ENCODE data around the gene GGT7. TPM values are rescaled to one million over a fixed set of nuclear protein-coding genes. Genes with fewer than 3 reads are reported as not detected.

The GGT7 gene
- total RNA-seq, 1 donor from 2014 or later, result 2.6 TPM

GRCh38 chr20:34798328-34798727 is 74.3 kb downstream of the GGT7 start:
- H3K9ac ChIP-seq (ENCODE audit: low read depth in 1 of 3, low read length in 3 of 3), result no peak overlapping the region
- H3K9me3 ChIP-seq (ENCODE audit: control insufficient read depth in 3 of 3, low read length in 3 of 3), result no peaks in the 10 kb centered on the region
- peaks cover 0 to 11% (median 4%) of the 10 kb centered on the region in 3 donors for H3K4me1 ChIP-seq (ENCODE audit: control insufficient read depth in 3 of 3, insufficient read depth in 3 of 3, low read length in 3 of 3)
- no peak overlapping the region for H3K27ac ChIP-seq (ENCODE audit: low read depth, low read length)
- H3K36me3 ChIP-seq (ENCODE audit: control insufficient read depth in 3 of 3, insufficient read depth in 3 of 3, low read length in 3 of 3), result no peaks in the 10 kb centered on the region
- no peak overlapping the region for H3K4me3 ChIP-seq (ENCODE audit: low read length in 3 of 3)
- no peaks in the 10 kb centered on the region for H3K27me3 ChIP-seq (ENCODE audit: control insufficient read depth in 3 of 3, insufficient read depth in 3 of 3, low read length in 3 of 3)

- no peaks in the 10 kb centered on the region for H3K36me3 ChIP-seq (ENCODE audit: control insufficient read depth in 3 of 3, insufficient read depth in 3 of 3, low read length in 3 of 3)
- no peak overlapping the region for H3K4me3 ChIP-seq (ENCODE audit: low read length in 3 of 3)
- no peaks in the 10 kb centered on the region for H3K27me3 ChIP-seq (ENCODE audit: control insufficient read depth in 3 of 3, insufficient read depth in 3 of 3, low read length in 3 of 3)
- H3K9ac ChIP-seq (ENCODE audit: low read depth in 1 of 3, low read length in 3 of 3), result no peak overlapping the region
- H3K27ac ChIP-seq (ENCODE audit: low read depth, low read length), result no peak overlapping the region
- no peaks in the 10 kb centered on the region for H3K9me3 ChIP-seq (ENCODE audit: control insufficient read depth in 3 of 3, low read length in 3 of 3)
- peaks cover 0 to 11% (median 4%) of the 10 kb centered on the region in 3 donors for H3K4me1 ChIP-seq (ENCODE audit: control insufficient read depth in 3 of 3, insufficient read depth in 3 of 3, low read length in 3 of 3)
Measured at GRCh38 chr20:34797012-34797995, 75.4 kb downstream of the GGT7 start.

Other genes with a start within 250 kb of the GGT7 start
- gene PIGU, start 195.8 kb downstream of the GGT7 start, total RNA-seq, result 11.0 TPM
- 1.0 TPM for gene TP53INP2, start 168.5 kb downstream of the GGT7 start, total RNA-seq
- 14.6 TPM for gene NCOA6, start 47.2 kb downstream of the GGT7 start, total RNA-seq
- gene ACSS2, start 3.8 kb upstream of the GGT7 start, total RNA-seq, result 71.0 TPM
- 18.3 TPM for gene GSS, start 83.0 kb upstream of the GGT7 start, total RNA-seq
- 19.3 TPM for gene MYH7B, start 83.0 kb upstream of the GGT7 start, total RNA-seq
- 49.6 TPM for gene TRPC4AP, start 220.0 kb upstream of the GGT7 start, total RNA-seq

Measured in skeletal muscle tissue (tissue), 4 donors.